NCI-H524 (cell line): ENCODE measurements around the gene PPP1R11.

Experiments
- DNase-seq, 2 experiments: peaks; one replicate each; lab custom pipeline; 2025; lab: John Stamatoyannopoulos, UW

The PPP1R11 gene

GRCh38 chr6:30061858-30062458 is 5.0 kb upstream of the PPP1R11 start:
- no peak for DNase-seq

- no peak for DNase-seq
Observed at GRCh38 chr6:30062471-30063178, 4.4 kb upstream of the PPP1R11 start.

- no peak for DNase-seq
Observed at GRCh38 chr6:30063315-30063714, 3.7 kb upstream of the PPP1R11 start.

- no peak for DNase-seq
Observed at GRCh38 chr6:30066082-30066481, 916 bp upstream of the PPP1R11 start.

- DNase-seq = peak; percentile 77 to 90
Observed at GRCh38 chr6:30067460-30068139, 602 bp downstream of the PPP1R11 start.

GRCh38 chr6:30071081-30071818 is 4.3 kb downstream of the PPP1R11 start:
- DNase-seq = no peak

- no peak for DNase-seq
Observed at GRCh38 chr6:30071858-30072257, 4.9 kb downstream of the PPP1R11 start.

- DNase-seq = no peak
Observed at GRCh38 chr6:30073489-30074235, 6.7 kb downstream of the PPP1R11 start.

- DNase-seq = no peak
Observed at GRCh38 chr6:30074331-30075093, 7.5 kb downstream of the PPP1R11 start.

- DNase-seq = peak in 1 of 2 experiments; percentile 42
Observed at GRCh38 chr6:30075094-30075789, 8.2 kb downstream of the PPP1R11 start, which contains the start of gene RNF39. Gene RNF39, minus strand, starts transcription at chr6:30075769. Its CDS starts 184 bp downstream, at chr6:30075585.

GRCh38 chr6:30075790-30076732 is 9.1 kb downstream of the PPP1R11 start:
- no peak for DNase-seq

GRCh38 chr6:30077218-30077617 is 10.2 kb downstream of the PPP1R11 start:
- no peak for DNase-seq

- no peak for DNase-seq
Observed at GRCh38 chr6:30087876-30088275, 20.9 kb downstream of the PPP1R11 start.

- no peak for DNase-seq
Observed at GRCh38 chr6:30091577-30092381, 24.8 kb downstream of the PPP1R11 start.

GRCh38 chr6:30092852-30093543 is 26.0 kb downstream of the PPP1R11 start:
- DNase-seq = no peak

- no peak for DNase-seq
Observed at GRCh38 chr6:30093951-30094661, 27.1 kb downstream of the PPP1R11 start.

GRCh38 chr6:30096829-30097228 is 29.8 kb downstream of the PPP1R11 start:
- no peak for DNase-seq
